CD4-positive, alpha-beta T cell (primary cell): Measurements from ENCODE around the gene SORBS1. TPM values are rescaled to one million over a fixed set of nuclear protein-coding genes. Genes with fewer than 3 reads are reported as not detected.

Source experiments
- ATAC-seq: fragments of 200-7000 bp; cut with Tn5 transposase; one replicate; pipeline ENCODE4 v1.10.0; 2022; ENCODE audit warnings: mild to moderate bottlenecking; ENCODE audit not compliant: poor library complexity
- CTCF ChIA-PET: fragments of 350-600 bp; sonication (Branson Sonifier 250); formaldehyde crosslinking; loops from one replicate; lab custom pipeline; 2021; ENCODE audit warnings: antibody characterized with exemption, inconsistent platforms; lab: Charles Lee
- POLR2A ChIA-PET: fragments of 350-600 bp; sonication (Branson Sonifier 250); formaldehyde crosslinking; loops from one replicate; lab custom pipeline; 2021; ENCODE audit warnings: antibody characterized with exemption, inconsistent platforms; lab: Charles Lee
- DNase-seq, 14 experiments: peaks; one replicate each; pipeline ENCODE4 v3.0.0-alpha.2; 2013 to 2020; ENCODE audit warnings: mixed read lengths in 2 of 14
- H3K27ac ChIP-seq, 2 donors: one replicate each; pipeline versions ENCODE4 v1.5.1 to v1.7.0; 2013; ENCODE audit warnings: low read length in 2 of 2, low read depth in 1 of 2, mild to moderate bottlenecking in 1 of 2
- H3K27me3 ChIP-seq, 2 experiments: 1 replicate in 1 of 2; 2 replicates in 1 of 2; pipeline versions ENCODE4 v1.6.1 to v1.7.0; 2013; ENCODE audit warnings: low read length in 2 of 2, control low read depth in 1 of 2, mild to moderate bottlenecking in 1 of 2, moderate library complexity in 1 of 2; ENCODE audit not compliant: insufficient read depth in 2 of 2, control insufficient read depth in 1 of 2
- H3K36me3 ChIP-seq: one replicate; pipeline ENCODE4 v1.6.1; 2013; ENCODE audit warnings: low read length, control low read depth; ENCODE audit not compliant: insufficient read depth
- H3K4me1 ChIP-seq: one replicate; pipeline ENCODE4 v1.6.1; 2013; ENCODE audit warnings: low read length, control low read depth; ENCODE audit not compliant: insufficient read depth
- H3K4me3 ChIP-seq: one replicate; pipeline ENCODE4 v1.5.1; 2013; ENCODE audit warnings: mild to moderate bottlenecking, low read length, moderate library complexity
- H3K9me3 ChIP-seq, 2 experiments: 1 replicate in 1 of 2; 2 replicates in 1 of 2; pipeline versions ENCODE4 v1.6.1 to v1.7.0; 2013; ENCODE audit warnings: low read length in 2 of 2, mild to moderate bottlenecking in 2 of 2, control low read depth in 1 of 2, moderate library complexity in 1 of 2; ENCODE audit not compliant: control insufficient read depth in 1 of 2, insufficient read depth in 1 of 2
- H3K27ac Mint-ChIP-seq: one replicate; pipeline ENCODE4 v1.8.0; 2020; ENCODE audit warnings: mixed read lengths
- H3K27me3 Mint-ChIP-seq: one replicate; pipeline ENCODE4 v1.8.0; 2021; ENCODE audit warnings: mixed read lengths
- H3K36me3 Mint-ChIP-seq: one replicate; pipeline ENCODE4 v1.8.0; 2021; ENCODE audit warnings: low read depth, mixed read lengths
- H3K4me1 Mint-ChIP-seq: one replicate; pipeline ENCODE4 v1.8.0; 2021; ENCODE audit warnings: low read depth, mixed read lengths
- H3K4me3 Mint-ChIP-seq: one replicate; pipeline ENCODE4 v1.8.0; 2020; ENCODE audit warnings: mild to moderate bottlenecking, mixed read lengths
- H3K9me3 Mint-ChIP-seq: one replicate; pipeline ENCODE4 v1.8.0; 2020; ENCODE audit warnings: mixed read lengths
- intact Hi-C, 2 experiments: fragments of 100-400 bp; cut with DNase I in 1 of 2; cut with micrococcal nuclease in 1 of 2; formaldehyde crosslinking; loops; one replicate each; pipeline versions ENCODE4 v1.15.1 to v1.9.0; 2023 to 2025; cut with DNase I, micrococcal nuclease
- total RNA-seq, 174 experiments: library from RNA in 2 of 174; stranded (reverse) in 2 of 174; gene quantifications; one replicate each; pipeline ENCODE4 v1.2.3 and lab custom pipeline; 2021 to 2026
- TF ChIP-seq, protein P1 (sequence below): fragments of 200-600 bp; IDR thresholded peaks from one replicate; pipeline ENCODE4 v1.8.0; 2022; ENCODE audit warnings: antibody characterized with exemption, mild to moderate bottlenecking

SORBS1 gene
- total RNA-seq, 2 experiments from 2014 or later = 1.4 to 1.8 TPM

DNA sequence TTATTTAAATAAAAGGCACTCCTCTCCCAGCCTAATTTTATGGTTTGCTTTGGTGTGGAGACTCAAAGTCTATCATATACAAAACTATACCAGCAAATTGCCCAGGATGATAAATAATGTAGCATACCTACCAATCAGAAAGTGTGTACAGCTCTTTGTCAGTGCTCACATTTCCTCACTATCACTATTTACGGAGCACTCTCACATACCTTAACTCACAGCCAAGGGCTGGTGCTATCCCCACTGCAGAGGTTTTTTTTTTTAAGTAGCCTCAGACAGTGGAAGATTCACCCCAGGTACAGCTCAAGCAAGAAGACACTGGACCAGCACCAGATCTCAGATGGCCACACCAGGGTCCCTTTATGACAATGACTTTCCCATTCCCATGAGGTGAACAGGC lies 272.9 kb downstream of the SORBS1 start:
- peaks cover 57% of the 10 kb centered on the region for H3K27me3 Mint-ChIP-seq
- H3K4me1 Mint-ChIP-seq = peaks cover 14% of the 10 kb centered on the region
- DNase-seq (no peak), ATAC-seq (no peak)
- peaks cover 21 to 34% of the 10 kb centered on the region in 2 experiments for H3K27me3 ChIP-seq
- no peak overlapping the region for H3K27ac ChIP-seq
- H3K4me3 Mint-ChIP-seq = no peak overlapping the region
- peaks cover 9% of the 10 kb centered on the region for H3K4me1 ChIP-seq
- peaks cover 0 to 9% of the 10 kb centered on the region in 2 experiments for H3K9me3 ChIP-seq
- POLR2A ChIA-PET = no interaction called here
- intact Hi-C loops = no loop called here
- no peaks in the 10 kb centered on the region for H3K36me3 ChIP-seq
- no peak overlapping the region for H3K4me3 ChIP-seq
- TF ChIP-seq, protein P1, sequence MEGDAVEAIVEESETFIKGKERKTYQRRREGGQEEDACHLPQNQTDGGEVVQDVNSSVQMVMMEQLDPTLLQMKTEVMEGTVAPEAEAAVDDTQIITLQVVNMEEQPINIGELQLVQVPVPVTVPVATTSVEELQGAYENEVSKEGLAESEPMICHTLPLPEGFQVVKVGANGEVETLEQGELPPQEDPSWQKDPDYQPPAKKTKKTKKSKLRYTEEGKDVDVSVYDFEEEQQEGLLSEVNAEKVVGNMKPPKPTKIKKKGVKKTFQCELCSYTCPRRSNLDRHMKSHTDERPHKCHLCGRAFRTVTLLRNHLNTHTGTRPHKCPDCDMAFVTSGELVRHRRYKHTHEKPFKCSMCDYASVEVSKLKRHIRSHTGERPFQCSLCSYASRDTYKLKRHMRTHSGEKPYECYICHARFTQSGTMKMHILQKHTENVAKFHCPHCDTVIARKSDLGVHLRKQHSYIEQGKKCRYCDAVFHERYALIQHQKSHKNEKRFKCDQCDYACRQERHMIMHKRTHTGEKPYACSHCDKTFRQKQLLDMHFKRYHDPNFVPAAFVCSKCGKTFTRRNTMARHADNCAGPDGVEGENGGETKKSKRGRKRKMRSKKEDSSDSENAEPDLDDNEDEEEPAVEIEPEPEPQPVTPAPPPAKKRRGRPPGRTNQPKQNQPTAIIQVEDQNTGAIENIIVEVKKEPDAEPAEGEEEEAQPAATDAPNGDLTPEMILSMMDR = no peak
- H3K27ac Mint-ChIP-seq = no peak overlapping the region
- no peaks in the 10 kb centered on the region for H3K9me3 Mint-ChIP-seq
- no peaks in the 10 kb centered on the region for H3K36me3 Mint-ChIP-seq
- CTCF ChIA-PET = no interaction called here

DNA sequence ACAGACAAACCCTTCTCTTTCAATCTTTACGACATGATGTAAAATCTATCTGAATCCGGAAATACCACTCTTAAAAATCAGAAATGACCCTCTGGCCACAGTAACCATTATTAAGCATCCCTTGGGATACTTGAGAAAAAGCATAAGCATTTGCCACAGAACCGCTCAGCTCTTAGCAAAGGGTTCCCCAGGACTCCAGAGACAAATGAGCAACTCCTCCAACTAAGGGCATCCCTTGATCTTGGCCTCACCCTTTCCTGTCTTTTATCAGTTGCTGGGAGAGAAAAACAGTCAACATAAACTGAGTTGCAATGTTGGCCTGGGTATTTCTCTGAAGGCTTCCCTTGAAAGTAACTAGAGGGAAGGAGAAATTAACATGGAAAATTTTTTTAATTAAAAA lies 273.9 kb downstream of the SORBS1 start:
- Histone ChIP-seq H3K36me3 (no peaks in the 10 kb centered on the region), H3K9me3 (peaks cover 0 to 9% of the 10 kb centered on the region in 2 experiments), H3K4me3 (no peak overlapping the region), H3K27me3 (peaks cover 21 to 34% of the 10 kb centered on the region in 2 experiments), H3K4me1 (peaks cover 9% of the 10 kb centered on the region), H3K27ac (no peak overlapping the region)
- intact Hi-C loops = no loop called here
- Mint-ChIP-seq H3K9me3 (no peaks in the 10 kb centered on the region), H3K4me1 (peaks cover 14% of the 10 kb centered on the region), H3K36me3 (no peaks in the 10 kb centered on the region), H3K27me3 (peaks cover 49% of the 10 kb centered on the region), H3K27ac (no peak overlapping the region), H3K4me3 (no peak overlapping the region)
- CTCF ChIA-PET = no interaction called here
- POLR2A ChIA-PET = no interaction called here
- ATAC-seq = no peak
- TF ChIP-seq, protein P1 = no peak
- no peak for DNase-seq

- Histone ChIP-seq H3K36me3 (no peaks in the 10 kb centered on the region), H3K27ac (no peak overlapping the region), H3K9me3 (peaks cover 0 to 5% of the 10 kb centered on the region in 2 experiments), H3K27me3 (peaks cover 21 to 34% of the 10 kb centered on the region in 2 experiments), H3K4me3 (no peak overlapping the region), H3K4me1 (peaks cover 9% of the 10 kb centered on the region)
- Mint-ChIP-seq H3K4me3 (no peak overlapping the region), H3K27me3 (peaks cover 43% of the 10 kb centered on the region), H3K36me3 (no peaks in the 10 kb centered on the region), H3K27ac (no peak overlapping the region), H3K4me1 (peaks cover 14% of the 10 kb centered on the region), H3K9me3 (no peaks in the 10 kb centered on the region)
- POLR2A ChIA-PET = interaction anchor here (1.2 kb wide), 1 partner anchor 9 kb away, joined by 3 read pairs; no protein-coding TSS in a partner anchor
- TF ChIP-seq, protein P1 = no peak
- ATAC-seq = no peak
- no peak for DNase-seq
- intact Hi-C loops = no loop called here
- CTCF ChIA-PET = no interaction called here
Observed at GRCh38 chr10:95286707-95287106, 274.5 kb downstream of the SORBS1 start.
